HepG2 (cell line): ENCODE measurements around the gene NOX3. TPM values are rescaled to one million over a fixed set of nuclear protein-coding genes. Genes with fewer than 3 reads are reported as not detected.

Experiments used
- AGO2 ChIP-seq: fragments of 200-400 bp; formaldehyde crosslinking; optimal IDR thresholded peaks from 2 replicates; pipeline ENCODE3; 2017; ENCODE audit warnings: mild to moderate bottlenecking, low read depth, low read length, moderate library complexity
- ARHGAP35 ChIP-seq: sonication (generic); formaldehyde crosslinking; IDR thresholded peaks from 2 replicates; pipeline ENCODE4 v1.9.0; 2022; ENCODE audit warnings: mild to moderate bottlenecking, inconsistent platforms, moderate library complexity, missing genetic modification reagents, borderline replicate concordance
- BHLHE40 ChIP-seq: IDR thresholded peaks from 2 replicates; pipeline ENCODE4 v1.6.1; 2011; ENCODE audit warnings: low read length, improper control_type of control experiment
- FOXA3 ChIP-seq: IDR thresholded peaks from 2 replicates; pipeline ENCODE4 v1.6.1; 2016; ENCODE audit warnings: missing genetic modification reagents, missing compliant biosample characterization
- FOXO1 ChIP-seq: sonication (generic); formaldehyde crosslinking; IDR thresholded peaks from 2 replicates; pipeline ENCODE4 v1.4.0; 2020; ENCODE audit warnings: missing genetic modification reagents
- GATAD1 ChIP-seq: IDR thresholded peaks from 2 replicates; pipeline ENCODE4 v1.6.1; 2016; ENCODE audit warnings: missing genetic modification reagents, missing compliant biosample characterization
- HHEX ChIP-seq: IDR thresholded peaks from 2 replicates; pipeline ENCODE4 v1.6.1; 2016; ENCODE audit warnings: control low read depth
- MXD3 ChIP-seq: IDR thresholded peaks from 2 replicates; pipeline ENCODE4 v1.6.1; 2016; ENCODE audit warnings: mild to moderate bottlenecking, missing biosample characterization, missing genetic modification reagents
- NONO ChIP-seq, 2 experiments: fragments of 450-650 bp in 1 of 2; sonication (generic) in 1 of 2; formaldehyde crosslinking in 1 of 2; IDR thresholded peaks in 1 of 2; conservative IDR thresholded peaks in 1 of 2; 2 replicates each; pipeline versions ENCODE4 v1.6.1 to v1.8.0; 2017 to 2022; ENCODE audit warnings: mild to moderate bottlenecking in 1 of 2, missing genetic modification reagents in 1 of 2, moderate library complexity in 1 of 2
- ONECUT2 ChIP-seq: sonication (generic); formaldehyde crosslinking; IDR thresholded peaks from 2 replicates; pipeline ENCODE4 v1.4.0; 2020; ENCODE audit warnings: missing genetic modification reagents
- POLR2G ChIP-seq: fragments of 200-400 bp; formaldehyde crosslinking; IDR thresholded peaks from 2 replicates; pipeline ENCODE4 v1.6.1; 2018; ENCODE audit warnings: mild to moderate bottlenecking, low read depth, low read length, moderate library complexity
- RARA ChIP-seq: IDR thresholded peaks from 2 replicates; pipeline ENCODE4 v1.6.1; 2016; ENCODE audit warnings: missing genetic modification reagents, missing compliant biosample characterization
- SMAD1 ChIP-seq: sonication (generic); formaldehyde crosslinking; IDR thresholded peaks from 2 replicates; pipeline ENCODE4 v1.4.0; 2020; ENCODE audit warnings: missing genetic modification reagents, low read depth, mild to moderate bottlenecking, borderline replicate concordance
- SMARCC2 ChIP-seq: fragments of 450-650 bp; IDR thresholded peaks from 2 replicates; pipeline ENCODE4 v1.6.1; 2017; ENCODE audit warnings: antibody characterized with exemption, mild to moderate bottlenecking
- SOX13 ChIP-seq, 3 experiments: fragments of 450-650 bp in 1 of 3; sonication (generic) in 1 of 3; formaldehyde crosslinking in 1 of 3; IDR thresholded peaks in 2 of 3; conservative IDR thresholded peaks in 1 of 3; 2 replicates each; pipeline versions ENCODE4 v1.5.0 to v1.6.1; 2016 to 2020; ENCODE audit warnings: antibody characterized with exemption in 1 of 3, mild to moderate bottlenecking in 1 of 3, missing compliant biosample characterization in 1 of 3, missing genetic modification reagents in 1 of 3, moderate library complexity in 1 of 3
- TAF15 ChIP-seq: fragments of 200-400 bp; formaldehyde crosslinking; IDR thresholded peaks from one replicate; pipeline ENCODE4 v1.6.1; 2018; ENCODE audit warnings: mild to moderate bottlenecking, low read depth, low read length; ENCODE audit not compliant: poor library complexity, severe bottlenecking
- TBX3 ChIP-seq: fragments of 450-650 bp; IDR thresholded peaks from 2 replicates; pipeline ENCODE4 v1.6.1; 2017; ENCODE audit warnings: antibody characterized with exemption, mild to moderate bottlenecking, inconsistent platforms, borderline replicate concordance
- ZBTB20 ChIP-seq: sonication (generic); formaldehyde crosslinking; IDR thresholded peaks from 2 replicates; pipeline ENCODE4 v1.8.1; 2023; ENCODE audit warnings: missing genetic modification reagents, low read depth, mild to moderate bottlenecking, borderline replicate concordance
- ZBTB26 ChIP-seq: IDR thresholded peaks from 2 replicates; pipeline ENCODE4 v1.6.1; 2016; ENCODE audit warnings: missing compliant biosample characterization, missing genetic modification reagents, borderline replicate concordance
- ZBTB49 ChIP-seq: sonication (generic); formaldehyde crosslinking; IDR thresholded peaks from 2 replicates; pipeline ENCODE4 v1.4.0; 2020; ENCODE audit warnings: missing genetic modification reagents, borderline replicate concordance
- ZBTB7B ChIP-seq: sonication (generic); formaldehyde crosslinking; IDR thresholded peaks from 2 replicates; pipeline ENCODE4 v1.4.0; 2020; ENCODE audit warnings: missing genetic modification reagents
- ZNF101 ChIP-seq: sonication (generic); formaldehyde crosslinking; IDR thresholded peaks from 2 replicates; pipeline ENCODE4 v1.4.0; 2020; ENCODE audit warnings: mild to moderate bottlenecking, low read depth, missing genetic modification reagents, borderline replicate concordance
- ZNF180 ChIP-seq: sonication (generic); formaldehyde crosslinking; IDR thresholded peaks from 2 replicates; pipeline ENCODE4 v1.4.0; 2020; ENCODE audit warnings: low read depth, missing genetic modification reagents, borderline replicate concordance
- ZNF333 ChIP-seq: sonication (generic); formaldehyde crosslinking; IDR thresholded peaks from 2 replicates; pipeline ENCODE4 v1.4.0; 2020; ENCODE audit warnings: mild to moderate bottlenecking, missing genetic modification reagents, borderline replicate concordance
- ZNF567 ChIP-seq: sonication (generic); formaldehyde crosslinking; IDR thresholded peaks from 2 replicates; pipeline ENCODE4 v1.8.1; 2023; ENCODE audit warnings: mild to moderate bottlenecking, missing genetic modification reagents, borderline replicate concordance
- ZNF777 ChIP-seq: sonication (generic); formaldehyde crosslinking; IDR thresholded peaks from 2 replicates; pipeline ENCODE4 v1.4.0; 2020; ENCODE audit warnings: missing genetic modification reagents
- polyA plus RNA-seq, 8 experiments: library from polyadenylated mRNA; depleted of rRNA in 3 of 8; stranded (reverse) in 7 of 8; unstranded in 1 of 8; fragments of >200 nt; fragmentation: Illumina TruSeq in 4 of 8; extraction: Trizol in 4 of 8; gene quantifications; 2 replicates each; pipeline versions ENCODE4 v1.2.1 to v1.2.3, GENCODE V29; 2011 to 2016; ENCODE audit warnings: low read depth in 4 of 8, missing spikeins in 1 of 8, mixed read lengths in 1 of 8; ENCODE audit not compliant: insufficient read depth in 1 of 8
- total RNA-seq, 5 experiments: library from RNA; depleted of rRNA; stranded (reverse); fragments of >200 nt; fragmentation: Illumina TruSeq; extraction: Trizol; gene quantifications; 2 replicates each; pipeline ENCODE4 v1.2.3, GENCODE V29; 2016; ENCODE audit warnings: low read depth in 1 of 5

NOX3 gene
- total and polyA plus RNA-seq, 2 of the 13 experiments (the other 11 are each of a cell fraction or from before 2014, with no cell fraction given), result 0.09 to 0.18 TPM

- peak; percentile 66; the same call in 1 of the 2 replicates for TF ChIP-seq MXD3 (CRISPR knock-in tag)
- no peak; the same call in 1 of the 2 replicates for TF ChIP-seq ARHGAP35 (CRISPR knock-in tag)
- TF ChIP-seq ONECUT2 (CRISPR knock-in tag), result peak; percentile 83
- peak; percentile 26; the same call in 1 of the 2 replicates for TF ChIP-seq ZBTB49
- peak; percentile 99 for TF ChIP-seq FOXA3 (CRISPR knock-in tag)
- TF ChIP-seq ZNF180 (CRISPR knock-in tag), result no peak
- TF ChIP-seq SMARCC2, result 0 out of 2 replicates have a peak, but pooled peaks have one; percentile 44
- no peak for TF ChIP-seq TAF15
- TF ChIP-seq SMAD1, result peak; percentile 95
- peak; percentile 86 for TF ChIP-seq POLR2G
- peak; percentile 92 for TF ChIP-seq TBX3
- TF ChIP-seq NONO (IDR thresholded peaks at IDR 0.05), result no peak
- TF ChIP-seq NONO (CRISPR knock-in tag; conservative IDR thresholded peaks at IDR 0.05), result peak; percentile 96
- peak; percentile 41; the same call in 1 of the 2 replicates for TF ChIP-seq ZNF101 (CRISPR knock-in tag)
- TF ChIP-seq GATAD1 (CRISPR knock-in tag), result peak; percentile 82
- peak; percentile 89 for TF ChIP-seq HHEX (CRISPR knock-in tag)
- TF ChIP-seq ZBTB26 (CRISPR knock-in tag), result no peak; the same call in none of the 2 replicates
- no peak for TF ChIP-seq ZNF333 (CRISPR knock-in tag)
- TF ChIP-seq ZNF777, result peak; percentile 48
- peak; percentile 99 for TF ChIP-seq FOXO1 (CRISPR knock-in tag)
- peak; percentile 97 for TF ChIP-seq ZBTB20
- peak; percentile 97 for TF ChIP-seq SOX13 (IDR thresholded peaks at IDR 0.05)
- TF ChIP-seq SOX13 (CRISPR knock-in tag; conservative IDR thresholded peaks at IDR 0.05 in 1 of 2, IDR thresholded peaks at IDR 0.05 in 1 of 2), result peak in 1 of 2 experiments; percentile 99; a peak in 2 of 4 replicates
- peak; percentile 36 for TF ChIP-seq AGO2
- peak; percentile 100 for TF ChIP-seq RARA (CRISPR knock-in tag)
- peak; percentile 64 for TF ChIP-seq BHLHE40
- 0 out of 2 replicates have a peak, but pooled peaks have one; percentile 55 for TF ChIP-seq ZNF567 (CRISPR knock-in tag)
- TF ChIP-seq ZBTB7B, result peak; percentile 96
Measured at GRCh38 chr6:155399062-155399744, 56.4 kb downstream of the NOX3 start (continued).
